Kidney tubule cell (primary cell): ENCODE data around the gene KLHL24.
"Not testable (repeated sequence)": the region's sequence is repeated elsewhere in the genome, so short reads cannot be mapped to it uniquely, and the experiment has no call there.

Experiments used
- DNase-seq: peaks from one replicate; pipeline ENCODE4 v3.0.0-alpha.2; 2018; ENCODE audit warnings: low spot score

KLHL24 gene, protein sequence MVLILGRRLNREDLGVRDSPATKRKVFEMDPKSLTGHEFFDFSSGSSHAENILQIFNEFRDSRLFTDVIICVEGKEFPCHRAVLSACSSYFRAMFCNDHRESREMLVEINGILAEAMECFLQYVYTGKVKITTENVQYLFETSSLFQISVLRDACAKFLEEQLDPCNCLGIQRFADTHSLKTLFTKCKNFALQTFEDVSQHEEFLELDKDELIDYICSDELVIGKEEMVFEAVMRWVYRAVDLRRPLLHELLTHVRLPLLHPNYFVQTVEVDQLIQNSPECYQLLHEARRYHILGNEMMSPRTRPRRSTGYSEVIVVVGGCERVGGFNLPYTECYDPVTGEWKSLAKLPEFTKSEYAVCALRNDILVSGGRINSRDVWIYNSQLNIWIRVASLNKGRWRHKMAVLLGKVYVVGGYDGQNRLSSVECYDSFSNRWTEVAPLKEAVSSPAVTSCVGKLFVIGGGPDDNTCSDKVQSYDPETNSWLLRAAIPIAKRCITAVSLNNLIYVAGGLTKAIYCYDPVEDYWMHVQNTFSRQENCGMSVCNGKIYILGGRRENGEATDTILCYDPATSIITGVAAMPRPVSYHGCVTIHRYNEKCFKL

DNA sequence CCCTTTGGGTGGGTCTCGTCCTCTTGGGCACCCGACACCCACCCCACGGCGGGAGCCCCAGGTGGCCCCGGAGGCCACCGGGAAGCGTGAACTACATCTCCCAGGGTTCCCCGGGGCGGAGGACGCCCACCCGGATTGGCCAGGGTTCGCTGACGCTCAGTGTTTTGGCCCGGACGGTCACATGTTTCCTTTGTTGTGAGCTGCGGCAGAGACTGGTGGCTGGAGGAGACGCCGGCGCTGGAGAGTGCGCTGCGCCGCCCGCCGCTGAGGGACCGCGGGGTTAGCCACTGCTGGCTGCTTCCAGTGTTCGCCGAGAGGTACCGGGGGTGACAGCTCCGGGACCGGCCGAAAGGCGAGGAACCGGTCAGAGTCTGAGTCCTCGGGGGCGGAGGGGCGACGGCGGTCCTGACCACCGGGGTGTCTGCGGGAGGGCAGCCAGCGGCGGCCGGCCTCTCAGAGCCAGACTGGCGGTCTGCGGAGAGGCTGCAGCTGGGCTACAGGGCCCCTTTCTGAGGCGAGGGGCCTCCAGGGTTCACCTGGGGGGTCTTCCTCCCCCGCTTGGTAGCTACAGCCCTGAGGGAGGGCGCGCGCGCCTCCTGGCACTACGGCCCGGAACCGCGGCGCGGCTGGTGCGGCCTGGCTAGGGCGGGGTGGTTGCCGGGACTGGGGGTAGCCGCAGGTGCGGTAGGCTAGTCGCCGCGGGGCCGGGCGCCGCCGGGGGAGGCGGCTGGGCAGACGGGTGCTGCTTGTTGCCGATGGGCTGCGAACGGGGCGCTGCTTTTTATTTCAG, at the start of gene KLHL24:
KLHL24 (plus strand) TSS at position 193 of the 790 bp plus-strand sequence. CDS start 14,734 bp downstream, outside the sequence.
- DNase-seq, result peak; percentile 91

DNA sequence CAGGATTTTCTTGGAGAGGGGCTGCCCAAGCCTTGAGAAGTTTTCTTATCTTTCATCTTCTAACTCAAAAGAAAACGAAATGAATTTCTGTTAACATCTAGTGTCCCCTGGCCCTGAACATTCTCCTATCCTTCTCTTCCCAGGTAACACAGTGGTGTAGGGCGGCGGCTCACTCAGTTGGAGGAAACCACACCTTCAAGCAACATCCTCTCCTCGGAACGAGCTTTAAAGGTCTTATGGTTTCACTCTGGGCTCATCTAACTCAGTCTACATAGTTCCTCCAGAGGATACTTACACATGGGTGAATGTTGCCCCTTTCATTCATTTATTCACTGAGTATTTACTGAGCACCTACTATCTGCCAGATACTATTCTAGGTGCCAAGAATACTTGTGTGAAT, 48.9 kb upstream of the KLHL24 start:
- no peak for DNase-seq

DNA sequence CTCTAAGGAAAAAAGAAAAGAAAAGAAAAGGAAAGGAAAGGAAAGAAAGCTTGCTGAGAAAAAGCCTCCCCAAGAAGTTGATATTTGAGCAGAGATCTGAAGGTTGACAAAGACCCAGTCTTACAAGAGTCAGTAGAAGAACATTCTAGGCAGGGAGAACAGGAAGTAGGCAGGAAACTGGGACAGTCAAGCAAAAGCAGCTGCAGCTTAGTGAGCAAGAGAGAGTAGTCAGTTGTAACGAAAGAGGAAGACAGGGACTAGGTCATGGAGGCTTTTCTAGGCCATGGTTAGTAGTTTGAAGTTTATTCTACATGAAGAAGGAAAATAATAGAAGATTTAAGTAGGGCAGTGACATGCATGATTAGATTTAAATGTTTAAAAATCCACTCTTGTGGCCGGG, 48.1 kb upstream of the KLHL24 start:
- DNase-seq, result no peak

DNA sequence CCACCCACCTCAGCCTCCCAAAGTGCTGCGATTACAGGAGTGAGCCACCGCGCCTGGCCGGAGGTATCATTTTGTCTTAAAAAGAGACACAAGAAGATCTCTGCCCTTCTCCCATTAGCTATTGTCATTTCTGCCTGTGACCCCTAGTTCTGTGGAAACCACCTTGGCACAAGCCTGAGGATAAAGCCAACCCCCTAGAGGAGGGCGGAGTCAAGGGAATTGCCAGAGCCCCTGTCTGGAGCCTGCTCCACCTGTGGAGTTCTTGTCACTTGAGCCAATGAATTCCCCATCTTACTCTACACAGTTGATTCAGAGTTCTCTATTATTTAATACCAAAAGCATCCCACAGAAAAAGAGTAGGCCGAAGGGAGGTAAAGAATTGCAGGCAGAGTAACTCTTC, 45.0 kb upstream of the KLHL24 start:
- no peak for DNase-seq

DNA sequence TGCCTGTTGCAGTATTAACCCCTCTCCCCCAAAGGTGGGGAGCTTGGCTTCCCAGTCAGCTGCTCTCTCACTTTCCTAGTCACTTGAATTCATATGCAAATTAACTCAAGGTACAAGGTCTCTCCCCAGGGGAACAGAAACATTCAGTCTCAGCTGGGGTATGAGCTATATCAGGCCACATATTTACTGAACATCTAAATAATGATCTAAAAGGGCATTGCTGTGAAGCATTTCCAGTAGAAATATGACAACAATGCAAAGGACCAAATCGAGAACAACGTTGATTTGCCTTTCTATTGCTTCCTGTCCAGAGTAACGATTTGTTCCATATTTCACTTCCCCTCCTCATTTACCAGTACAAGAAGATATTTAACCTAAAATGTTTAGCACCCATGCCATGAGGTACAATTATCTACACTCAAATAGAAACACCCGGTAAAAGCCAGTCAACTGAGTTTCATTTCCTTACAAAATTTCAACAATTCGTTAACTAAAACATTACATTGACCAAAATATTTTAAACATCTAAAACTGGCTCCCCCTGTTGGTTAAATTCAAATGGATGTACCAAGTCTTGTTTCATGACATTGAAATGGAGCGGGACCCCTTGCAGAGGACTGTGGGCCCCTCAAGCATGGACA, 43.4 kb upstream of the KLHL24 start:
- no peak for DNase-seq

DNA sequence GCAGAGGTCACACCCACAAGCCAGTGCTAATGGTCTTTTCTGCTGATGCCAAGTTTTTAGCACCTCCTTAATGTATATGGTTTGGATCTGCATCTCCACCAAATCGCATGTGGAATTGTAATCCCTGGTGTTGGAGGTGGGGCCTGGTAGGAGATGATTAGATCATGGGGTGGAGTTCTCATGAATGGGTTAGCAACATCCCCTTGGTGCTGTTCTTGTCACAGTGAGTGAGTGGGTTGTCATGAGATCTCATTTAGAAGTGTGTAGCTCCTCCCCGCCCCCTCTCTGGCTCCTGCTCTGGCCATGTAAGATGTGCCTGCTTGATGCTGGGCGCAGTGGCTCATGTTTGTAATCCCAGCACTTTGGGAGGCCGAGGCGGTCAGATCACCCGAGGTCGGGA, 42.6 kb upstream of the KLHL24 start:
- no peak for DNase-seq

DNA sequence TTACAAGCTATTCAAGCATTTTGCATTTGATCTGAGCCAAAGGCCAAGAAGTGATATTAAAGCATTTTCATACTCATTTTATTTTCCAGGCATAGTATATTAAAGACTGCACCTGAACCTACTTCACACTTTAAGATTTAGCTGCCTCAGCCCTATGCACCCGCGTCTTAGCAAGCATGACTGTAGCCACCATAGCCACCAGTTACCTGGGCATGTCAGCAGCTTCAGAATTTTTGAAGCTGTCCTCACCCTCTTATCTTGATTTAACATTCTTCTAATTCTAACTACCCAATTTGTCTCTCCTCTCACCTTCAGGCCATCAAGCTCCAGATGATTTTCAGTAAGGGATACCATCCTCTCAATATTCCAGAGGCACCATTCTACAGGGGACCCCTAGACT, 40.8 kb upstream of the KLHL24 start:
- DNase-seq, result no peak

DNA sequence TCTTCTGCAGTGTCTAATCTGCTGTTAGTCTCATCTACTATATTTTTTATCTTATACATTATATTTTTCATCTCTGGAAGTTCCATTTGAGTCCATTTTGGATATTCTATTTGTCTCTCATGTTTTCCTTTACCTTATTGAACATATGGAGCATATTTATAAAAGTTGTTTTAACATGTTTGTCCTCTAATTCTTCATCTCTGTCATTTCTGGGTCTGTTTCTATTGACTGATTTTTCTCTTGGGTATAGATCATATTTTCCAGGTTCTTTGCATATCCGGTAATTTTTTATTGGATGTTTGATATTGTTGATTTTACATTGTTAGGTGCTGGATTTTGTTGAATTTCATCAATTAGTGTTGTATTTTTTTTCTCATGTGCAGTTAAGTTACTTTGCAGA, 37.5 kb upstream of the KLHL24 start:
- no peak for DNase-seq

DNA sequence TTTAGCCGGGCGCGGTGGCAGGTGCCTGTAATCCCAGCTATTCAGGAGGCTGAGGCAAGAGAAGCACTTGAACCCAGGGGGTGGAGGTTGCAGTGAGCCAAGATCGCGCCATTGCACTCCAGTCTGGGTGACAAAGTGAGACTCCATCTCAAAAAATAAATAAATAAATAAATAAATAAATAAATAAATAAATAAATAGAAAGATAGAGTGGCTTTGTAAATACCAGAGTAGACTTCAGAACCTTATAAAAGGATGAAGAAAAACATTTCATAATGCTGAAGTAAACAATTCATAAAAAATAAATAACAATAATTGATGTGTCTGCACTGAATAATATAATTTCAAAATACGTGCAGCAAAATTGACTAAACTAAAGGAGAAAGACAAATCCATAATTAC, 24.1 kb upstream of the KLHL24 start:
- DNase-seq, result not testable (repeated sequence)

DNA sequence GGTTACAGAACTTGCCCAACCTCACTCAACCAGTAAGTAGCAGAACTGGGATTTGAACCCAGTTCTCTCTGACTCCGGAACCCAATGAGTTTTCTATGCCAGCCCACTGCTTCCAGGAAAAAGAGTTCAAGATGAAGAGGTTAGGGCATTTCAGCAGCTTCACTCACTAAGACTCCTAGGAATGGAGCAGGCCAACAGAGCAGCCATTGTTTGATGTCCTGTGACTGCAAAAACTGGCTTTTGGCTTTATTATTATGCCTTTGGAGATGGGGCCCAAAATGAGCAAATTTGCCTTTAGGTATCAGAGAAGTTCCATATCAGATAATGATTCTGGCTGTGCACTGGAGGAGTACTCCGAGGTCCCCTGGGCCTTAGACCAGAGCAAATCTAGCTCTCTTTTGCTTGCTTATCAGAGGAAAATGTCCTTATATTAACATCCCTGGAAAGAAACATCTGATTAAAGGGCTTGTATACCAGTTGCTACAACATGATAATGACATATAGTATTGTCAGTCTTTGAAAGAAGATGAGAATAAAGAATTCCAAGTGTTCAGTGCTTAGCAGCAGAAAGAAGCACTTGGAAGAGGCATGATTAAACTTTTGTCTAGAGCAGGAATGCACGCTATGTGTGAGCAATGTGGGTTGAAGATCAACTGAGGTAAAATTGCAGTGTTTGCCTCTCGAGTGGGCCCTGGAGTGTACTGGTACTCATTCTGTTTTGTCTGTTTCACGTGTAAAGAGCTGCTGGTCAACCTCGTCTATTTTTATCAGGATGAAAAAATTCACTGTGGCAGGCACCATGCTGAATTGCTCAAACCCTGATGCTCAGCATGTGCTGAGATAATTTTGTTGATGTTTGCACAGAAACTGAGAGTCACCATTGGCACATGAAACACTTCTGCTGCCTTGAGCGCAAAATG, 21.8 kb upstream of the KLHL24 start:
- no peak for DNase-seq

DNA sequence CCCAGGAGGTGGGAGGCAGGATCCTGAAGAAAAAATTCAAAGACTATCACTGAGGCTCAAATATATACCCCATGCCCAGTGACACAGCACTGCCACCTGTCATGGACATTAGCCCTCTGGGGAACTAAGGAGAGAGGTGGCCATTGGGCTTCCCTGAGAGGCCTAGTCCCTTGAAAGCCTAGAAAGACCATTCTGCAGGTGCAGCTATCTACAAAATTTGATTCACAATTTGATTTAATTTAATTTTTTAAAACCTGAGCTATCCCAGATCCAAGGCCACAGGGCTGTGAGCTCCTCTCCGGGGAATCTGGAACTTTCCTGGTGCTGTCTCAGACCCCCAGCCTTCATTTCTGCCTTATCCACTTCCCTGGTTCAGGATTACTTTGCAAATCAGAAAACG, 16.9 kb upstream of the KLHL24 start:
- DNase-seq, result no peak

DNA sequence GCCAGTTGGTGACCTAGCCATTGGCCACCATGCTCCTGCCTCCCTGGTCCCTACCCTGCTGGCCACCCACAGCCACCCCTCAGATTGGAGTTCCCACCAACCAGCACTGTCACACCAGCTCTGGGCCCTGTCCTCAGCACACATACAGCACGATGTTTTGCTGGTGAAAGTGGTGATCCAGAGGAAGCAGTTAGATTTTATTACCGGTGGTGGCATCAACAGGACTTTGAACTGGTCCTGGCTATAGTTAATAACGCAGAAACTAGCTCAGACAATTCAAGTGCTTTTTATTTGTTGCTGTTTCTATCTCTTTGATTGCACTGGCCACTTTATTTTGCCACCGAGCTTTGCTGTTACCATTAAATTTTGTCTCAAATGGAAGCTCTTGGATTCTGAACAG, 16.4 kb upstream of the KLHL24 start:
- no peak for DNase-seq

DNA sequence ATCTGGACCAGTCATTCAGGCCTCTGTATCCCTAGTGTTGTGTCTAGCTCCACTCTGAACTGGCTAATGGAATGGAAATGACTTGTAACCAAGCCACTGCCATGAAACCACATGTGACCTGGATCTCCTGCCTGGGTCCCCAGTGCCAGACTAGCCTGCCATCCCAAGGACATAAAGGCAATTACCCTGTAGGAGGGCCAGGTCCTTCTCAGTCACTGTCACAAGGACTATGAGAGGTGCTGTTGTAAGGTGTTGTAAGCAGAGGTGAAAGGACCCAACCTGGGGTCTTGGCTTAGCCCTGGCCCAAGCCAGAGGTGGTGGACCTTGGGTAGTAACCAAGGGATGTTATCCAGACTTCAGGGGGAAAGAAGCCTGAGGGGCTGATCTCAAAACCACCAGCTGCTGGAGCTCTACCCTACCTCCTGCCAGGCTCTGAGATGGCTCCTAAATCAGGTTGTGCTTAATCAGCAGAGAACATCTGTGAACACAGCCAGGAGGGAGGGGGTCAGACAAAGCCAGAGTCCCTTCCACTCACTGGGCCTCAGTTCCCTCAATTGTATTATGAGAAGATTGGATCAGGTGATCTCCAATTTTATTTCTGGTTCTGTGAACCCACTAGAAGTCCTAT, 15.7 kb upstream of the KLHL24 start:
- no peak for DNase-seq

DNA sequence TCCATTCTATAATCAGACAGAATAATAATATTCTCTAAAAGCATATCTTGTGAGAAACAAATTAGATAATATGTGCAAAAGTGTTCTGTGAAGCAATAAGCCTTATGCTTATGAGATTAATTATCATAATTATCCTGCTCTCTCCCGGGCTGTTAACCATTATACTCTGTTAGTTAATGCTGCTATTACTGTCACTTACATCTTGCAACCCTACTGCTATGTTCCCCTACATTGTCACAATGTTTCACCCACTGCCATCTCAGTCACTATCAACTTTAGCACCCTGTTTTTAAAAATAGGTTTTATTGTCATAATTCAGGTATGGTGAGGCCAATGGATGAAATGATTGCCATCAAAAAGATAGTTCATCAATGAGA, 15.2 kb upstream of the KLHL24 start:
- no peak for DNase-seq

DNA sequence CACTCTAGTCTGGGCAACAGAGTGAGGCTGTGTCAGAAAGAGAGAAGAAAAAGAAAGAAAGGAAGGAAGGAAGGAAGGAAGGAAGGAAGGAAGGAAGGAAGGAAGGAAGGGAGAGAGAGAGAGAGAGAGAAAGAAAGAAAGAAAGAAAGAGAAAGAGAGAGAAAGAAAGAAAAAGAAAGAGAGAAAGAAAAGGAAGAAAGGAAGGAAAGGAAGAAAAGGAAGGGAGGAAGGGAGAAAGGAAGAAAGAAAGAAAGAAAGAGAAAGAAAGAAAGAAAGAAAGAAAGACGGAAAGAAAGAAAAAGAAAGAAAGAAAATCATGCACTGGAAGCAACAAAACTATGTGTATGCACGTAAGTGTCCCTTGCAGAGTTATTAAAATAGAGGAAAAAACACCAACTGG, 12.9 kb upstream of the KLHL24 start:
- not testable (repeated sequence) for DNase-seq

DNA sequence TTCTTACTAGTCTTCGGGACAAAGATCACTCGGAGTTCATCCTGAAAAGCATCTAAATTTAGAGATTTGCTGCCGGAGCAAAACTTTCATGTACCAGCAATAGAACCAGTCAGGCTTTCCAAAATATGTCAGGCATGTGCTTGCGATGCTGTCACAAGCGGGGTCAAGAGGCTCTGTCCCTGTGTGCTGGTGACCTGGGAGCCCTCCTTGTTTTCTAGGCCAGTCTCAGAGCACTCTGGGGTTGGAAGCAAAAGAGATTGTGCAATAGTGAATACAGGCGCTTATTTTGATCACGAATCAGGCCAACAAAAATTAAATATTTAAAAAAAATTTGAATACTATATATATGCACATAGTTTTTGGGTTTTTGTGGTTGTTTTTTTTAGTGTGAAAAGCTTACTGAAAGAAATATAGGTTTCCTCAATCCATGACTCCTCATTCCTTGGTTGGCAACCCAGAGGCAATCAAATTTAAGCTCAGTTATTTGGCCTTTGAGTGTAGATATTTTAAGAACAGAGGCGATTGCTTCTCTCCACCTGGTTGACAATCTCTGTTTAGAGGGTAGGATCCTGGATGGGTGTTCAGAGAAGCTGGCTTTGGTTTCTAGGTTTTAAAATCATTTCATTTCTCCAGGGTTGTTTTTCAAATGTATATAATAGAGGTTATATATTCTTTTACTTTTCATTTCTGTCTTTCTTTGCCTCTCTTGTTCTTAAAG, 8.4 kb upstream of the KLHL24 start:
- no peak for DNase-seq

DNA sequence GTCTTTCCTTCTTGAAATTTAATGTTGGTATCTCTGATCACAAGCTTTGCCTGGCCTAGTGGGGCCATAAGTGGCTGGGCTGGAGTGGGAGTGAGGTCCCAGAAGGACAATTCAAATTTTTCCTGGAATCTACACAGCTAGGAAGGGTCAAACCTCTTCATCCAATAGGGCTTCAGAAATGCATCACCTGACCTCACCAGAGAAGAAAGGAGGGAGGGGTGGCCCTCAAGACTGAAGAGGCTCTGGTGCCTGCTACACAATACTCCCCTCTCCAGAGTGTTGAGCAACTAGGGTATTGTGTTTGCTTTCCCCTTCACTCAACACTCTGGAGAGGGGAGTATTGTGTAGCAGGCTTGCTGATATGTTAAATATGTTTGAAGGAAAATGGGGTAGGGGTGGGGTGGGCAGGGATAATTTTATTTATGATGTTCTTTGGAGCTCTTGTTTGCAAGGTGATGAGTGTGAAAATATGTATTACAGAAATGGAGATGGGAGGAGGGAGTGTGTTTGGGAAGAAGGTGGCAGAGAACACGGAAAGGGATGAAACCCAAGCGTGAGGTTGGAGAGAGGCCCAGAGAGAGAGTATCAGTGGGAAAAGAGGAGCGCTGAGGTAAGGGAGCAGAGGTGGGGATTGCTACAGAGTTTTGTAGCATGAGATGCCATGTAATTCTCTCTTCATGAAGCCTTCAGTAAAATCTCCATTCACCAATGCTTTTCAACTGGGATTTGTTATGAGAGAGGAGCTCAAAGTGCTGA, 5.7 kb upstream of the KLHL24 start:
- no peak for DNase-seq

DNA sequence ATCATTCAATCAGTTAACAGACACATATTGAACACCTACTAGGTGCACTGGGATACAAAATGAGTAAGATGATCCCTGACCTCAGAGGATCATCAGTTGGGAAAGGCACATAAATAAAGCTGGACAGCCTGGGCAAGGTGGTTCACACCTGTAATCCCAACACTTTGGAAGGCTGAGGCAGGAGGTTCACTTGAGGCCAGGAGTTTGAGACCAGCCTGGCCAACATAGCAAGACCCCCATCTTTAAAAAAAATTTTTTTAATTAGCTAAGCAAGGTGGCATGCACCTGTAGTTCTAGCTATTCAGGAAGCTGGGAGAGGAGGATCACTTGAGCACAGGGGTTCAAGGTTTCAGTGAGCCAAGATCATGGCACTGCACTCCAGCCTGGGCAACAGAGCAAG, 3.7 kb upstream of the KLHL24 start:
- no peak for DNase-seq

DNA sequence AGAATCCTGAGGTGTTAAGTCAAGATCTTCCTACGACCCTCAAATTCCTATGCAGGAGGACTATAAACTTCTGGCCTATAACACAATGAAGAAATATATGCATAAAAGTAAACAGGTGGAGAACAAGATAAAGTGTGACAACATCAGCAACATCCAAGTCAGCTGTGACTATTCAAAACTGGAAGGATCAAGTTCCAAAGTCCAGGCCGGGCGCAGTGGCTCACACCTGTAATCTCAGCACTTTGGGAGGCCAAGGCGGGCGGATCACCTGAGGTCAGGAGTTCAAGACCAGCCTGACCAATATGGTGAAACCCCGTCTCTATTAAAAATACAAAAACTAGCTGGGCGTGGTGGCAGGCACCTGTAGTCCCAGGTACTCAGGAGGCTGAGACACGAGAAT, 2.7 kb upstream of the KLHL24 start:
- not testable (repeated sequence) for DNase-seq

DNA sequence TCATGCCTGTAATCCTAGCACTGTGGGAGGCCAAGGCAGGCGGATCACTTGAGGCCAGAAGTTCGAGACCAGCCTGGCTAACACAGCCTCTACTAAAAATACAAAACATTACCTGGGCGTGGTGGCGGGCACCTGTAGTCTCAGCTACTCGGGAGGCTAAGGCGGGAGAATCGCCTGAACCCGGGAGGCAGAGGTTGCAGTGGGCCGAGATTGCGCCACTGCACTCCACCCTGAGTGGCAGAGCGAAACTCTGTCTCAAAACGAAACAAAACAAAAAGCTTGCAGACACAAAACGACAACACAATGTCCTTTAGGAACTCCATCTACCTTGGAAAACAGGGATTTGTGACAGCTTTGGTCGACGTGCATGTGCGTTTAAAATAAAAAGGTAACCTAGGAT, 716 bp upstream of the KLHL24 start:
- no peak for DNase-seq
